ENCODE results near the gene PRKCB.

The PRKCB gene

GRCh38 chr16:23981429-23982399 is 145.9 kb downstream of the PRKCB start:
- DNase-seq (ENCODE audit: insufficient read length) = no peak

GRCh38 chr16:23986455-23986854 is 150.7 kb downstream of the PRKCB start:
- TF ChIP-seq TAF1 (IDR thresholded peaks at IDR 0.05; ENCODE audit: borderline replicate concordance, low read depth, low read length) (no peak), POLR2AphosphoS5 (IDR thresholded peaks at IDR 0.05; ENCODE audit: low read depth, low read length) (no peak), POLR2A (IDR thresholded peaks at IDR 0.05; ENCODE audit: low read depth, low read length) (no peak)
- DNase-seq (ENCODE audit: insufficient read length) (no peak), FAIRE-seq (no peak)

More at GRCh38 chr16:23981429-23982399, 145.9 kb downstream of the PRKCB start:
- FAIRE-seq = no peak
- TF ChIP-seq POLR2AphosphoS5 (IDR thresholded peaks at IDR 0.05; ENCODE audit: low read depth, low read length) (no peak), TAF1 (IDR thresholded peaks at IDR 0.05; ENCODE audit: borderline replicate concordance, low read depth, low read length) (no peak), POLR2A (IDR thresholded peaks at IDR 0.05; ENCODE audit: low read depth, low read length) (no peak)

DNA sequence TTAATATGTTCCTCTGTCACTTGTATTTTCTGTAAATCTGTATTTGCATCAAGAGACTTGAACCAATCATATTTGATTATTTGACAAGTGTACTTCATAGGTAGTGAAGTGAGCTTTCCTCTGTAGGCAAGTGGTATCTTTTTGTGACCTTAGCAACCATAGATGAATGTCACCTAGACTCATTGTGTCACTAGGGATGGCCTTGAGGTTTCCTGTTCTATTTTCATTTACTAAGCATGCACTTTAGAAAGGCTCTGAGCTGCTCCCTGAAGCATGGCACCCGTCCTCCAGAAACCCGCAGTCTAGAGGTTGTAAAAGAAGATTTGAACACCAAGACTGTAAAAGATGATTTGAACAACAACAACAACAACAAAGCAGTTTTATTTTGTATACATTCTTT is 151.7 kb downstream of the PRKCB start:
- DNase-seq (ENCODE audit: insufficient read length) (peak; percentile 31), FAIRE-seq (peak; percentile 91)
- TF ChIP-seq TAF1 (IDR thresholded peaks at IDR 0.05; ENCODE audit: borderline replicate concordance, low read depth, low read length) (no peak), POLR2A (IDR thresholded peaks at IDR 0.05; ENCODE audit: low read depth, low read length) (no peak), POLR2AphosphoS5 (IDR thresholded peaks at IDR 0.05; ENCODE audit: low read depth, low read length) (no peak)

DNA sequence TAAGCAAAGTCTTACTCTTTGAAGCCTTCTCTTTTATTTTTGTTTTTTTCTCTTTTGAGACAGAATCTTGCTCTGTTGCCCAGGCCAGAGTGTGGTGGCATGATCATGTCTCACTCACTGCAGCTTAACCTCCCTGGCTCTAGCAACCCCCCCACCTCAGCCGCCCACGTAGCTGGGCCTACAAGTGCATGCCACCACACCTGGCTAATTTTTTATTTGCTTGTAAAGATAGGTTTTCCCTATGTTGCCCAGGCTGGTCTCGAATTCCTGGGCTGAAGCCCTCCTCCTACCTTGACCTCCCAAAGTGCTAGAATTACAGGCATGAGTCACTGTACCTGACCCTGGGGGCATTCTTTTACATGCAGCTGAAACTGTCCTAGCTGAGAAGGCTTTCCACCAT is 154.7 kb downstream of the PRKCB start:
- no peak for DNase-seq (ENCODE audit: insufficient read length)
- no peak for TF ChIP-seq TAF1 (IDR thresholded peaks at IDR 0.05; ENCODE audit: borderline replicate concordance, low read depth, low read length)
- no peak for TF ChIP-seq POLR2AphosphoS5 (IDR thresholded peaks at IDR 0.05; ENCODE audit: low read depth, low read length)
- TF ChIP-seq POLR2A (IDR thresholded peaks at IDR 0.05; ENCODE audit: low read depth, low read length) = no peak
- no peak for FAIRE-seq

DNA sequence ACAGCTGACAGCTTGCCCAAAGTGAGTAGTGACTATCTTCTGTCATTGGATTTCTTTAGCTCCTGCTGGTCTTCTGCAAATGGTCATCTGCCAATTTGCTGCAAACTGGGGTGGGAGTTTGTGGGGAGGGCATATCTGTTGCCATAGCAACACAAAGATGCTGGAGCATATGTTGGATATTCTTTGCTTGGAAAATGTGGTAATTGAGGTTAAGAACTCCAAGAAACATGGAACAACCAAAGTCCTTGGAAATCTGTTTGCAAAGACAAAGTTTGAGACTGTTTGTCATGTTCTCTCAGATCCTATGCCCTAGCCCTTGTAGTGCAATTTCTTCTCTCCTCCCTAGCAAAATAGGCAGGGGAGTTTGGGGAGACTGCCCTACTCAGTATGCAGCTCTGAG is 155.3 kb downstream of the PRKCB start:
- TF ChIP-seq TAF1 (IDR thresholded peaks at IDR 0.05; ENCODE audit: borderline replicate concordance, low read depth, low read length) (no peak), POLR2AphosphoS5 (IDR thresholded peaks at IDR 0.05; ENCODE audit: low read depth, low read length) (no peak), POLR2A (IDR thresholded peaks at IDR 0.05; ENCODE audit: low read depth, low read length) (no peak)
- FAIRE-seq (no peak), DNase-seq (ENCODE audit: insufficient read length) (no peak)

DNA sequence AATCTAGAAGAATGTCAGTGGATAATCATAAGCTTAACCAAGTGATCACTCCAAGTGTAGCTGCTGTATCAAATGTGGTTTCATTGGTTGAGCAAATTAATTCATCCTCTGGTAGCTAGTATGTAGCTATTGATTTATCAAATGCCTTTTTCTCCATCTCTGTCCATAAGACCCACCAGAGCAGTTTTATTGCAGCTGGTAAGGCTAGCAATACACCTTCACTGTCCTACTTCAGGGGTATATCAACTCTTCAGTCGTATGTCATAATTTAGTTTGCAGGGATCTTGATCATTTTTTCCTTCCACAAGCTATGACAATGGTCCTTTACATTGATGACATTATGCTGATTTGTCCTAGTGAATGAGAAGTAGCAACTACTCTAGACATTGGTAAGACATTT is 158.8 kb downstream of the PRKCB start:
- DNase-seq (ENCODE audit: insufficient read length) (no peak), FAIRE-seq (no peak)
- TF ChIP-seq TAF1 (IDR thresholded peaks at IDR 0.05; ENCODE audit: borderline replicate concordance, low read depth, low read length) (no peak), POLR2AphosphoS5 (IDR thresholded peaks at IDR 0.05; ENCODE audit: low read depth, low read length) (no peak), POLR2A (IDR thresholded peaks at IDR 0.05; ENCODE audit: low read depth, low read length) (no peak)

GRCh38 chr16:23996258-23996955 is 160.6 kb downstream of the PRKCB start:
- TF ChIP-seq POLR2AphosphoS5 (IDR thresholded peaks at IDR 0.05; ENCODE audit: low read depth, low read length) (no peak), TAF1 (IDR thresholded peaks at IDR 0.05; ENCODE audit: borderline replicate concordance, low read depth, low read length) (no peak), POLR2A (IDR thresholded peaks at IDR 0.05; ENCODE audit: low read depth, low read length) (no peak)
- FAIRE-seq (no peak), DNase-seq (ENCODE audit: insufficient read length) (no peak)

DNA sequence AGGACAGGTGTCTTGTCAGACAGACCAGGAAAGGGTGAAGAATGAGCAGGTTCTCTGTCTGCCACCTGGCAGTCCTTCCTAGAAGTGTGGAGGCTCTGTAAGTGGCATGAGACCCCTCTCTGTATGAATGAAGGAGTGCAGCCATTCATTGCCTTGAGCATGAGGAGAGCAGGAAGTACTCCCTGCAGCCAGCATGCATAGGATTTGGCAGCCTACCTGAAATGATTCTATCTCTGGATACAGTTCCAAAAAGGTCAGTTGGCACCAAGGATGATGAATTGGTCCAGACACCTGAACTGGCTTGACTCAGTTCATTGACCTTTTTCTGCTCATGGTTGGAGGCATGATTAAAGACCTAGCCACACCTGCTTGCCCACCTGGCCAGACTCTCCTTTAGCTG is 163.0 kb downstream of the PRKCB start:
- TF ChIP-seq POLR2A (IDR thresholded peaks at IDR 0.05; ENCODE audit: low read depth, low read length) (no peak), TAF1 (IDR thresholded peaks at IDR 0.05; ENCODE audit: borderline replicate concordance, low read depth, low read length) (no peak)
- no peak for DNase-seq (ENCODE audit: insufficient read length)
- FAIRE-seq = no peak

- DNase-seq (ENCODE audit: insufficient read length) (no peak), FAIRE-seq (peak; percentile 60)
- TF ChIP-seq TAF1 (IDR thresholded peaks at IDR 0.05; ENCODE audit: borderline replicate concordance, low read depth, low read length) (no peak), POLR2AphosphoS5 (IDR thresholded peaks at IDR 0.05; ENCODE audit: low read depth, low read length) (no peak; the same call in 1 of the 2 replicates), POLR2A (IDR thresholded peaks at IDR 0.05; ENCODE audit: low read depth, low read length) (no peak)
Measured at GRCh38 chr16:23999663-24000062, 163.9 kb downstream of the PRKCB start.

- TF ChIP-seq POLR2AphosphoS5 (IDR thresholded peaks at IDR 0.05; ENCODE audit: low read depth, low read length) = no peak
- DNase-seq (ENCODE audit: insufficient read length) (no peak), FAIRE-seq (no peak)
Measured at GRCh38 chr16:24001710-24002109, 165.9 kb downstream of the PRKCB start.

DNA sequence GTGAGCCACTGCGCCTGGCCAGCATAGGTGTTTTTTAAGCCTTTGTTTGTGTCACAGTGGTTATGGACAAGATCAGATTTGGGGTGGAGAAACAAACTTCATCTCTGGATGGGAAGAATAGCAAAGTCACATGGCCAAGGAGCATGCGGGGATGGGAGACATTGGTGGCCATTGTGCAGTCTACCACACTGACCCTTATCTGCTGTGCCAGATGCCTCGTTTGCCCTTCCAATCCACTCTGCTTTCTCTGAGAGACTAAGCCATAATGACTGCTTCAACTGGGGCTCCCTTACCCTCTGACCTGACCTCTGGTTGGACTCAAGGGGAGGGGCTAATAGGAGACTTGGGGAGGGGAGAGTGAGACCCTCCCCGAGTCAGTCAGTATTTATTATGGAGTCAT is 166.8 kb downstream of the PRKCB start:
- DNase-seq (ENCODE audit: insufficient read length) (no peak), FAIRE-seq (peak; percentile 5)
- TF ChIP-seq TAF1 (IDR thresholded peaks at IDR 0.05; ENCODE audit: borderline replicate concordance, low read depth, low read length) (no peak), POLR2AphosphoS5 (IDR thresholded peaks at IDR 0.05; ENCODE audit: low read depth, low read length) (no peak), POLR2A (IDR thresholded peaks at IDR 0.05; ENCODE audit: low read depth, low read length) (no peak)

DNA sequence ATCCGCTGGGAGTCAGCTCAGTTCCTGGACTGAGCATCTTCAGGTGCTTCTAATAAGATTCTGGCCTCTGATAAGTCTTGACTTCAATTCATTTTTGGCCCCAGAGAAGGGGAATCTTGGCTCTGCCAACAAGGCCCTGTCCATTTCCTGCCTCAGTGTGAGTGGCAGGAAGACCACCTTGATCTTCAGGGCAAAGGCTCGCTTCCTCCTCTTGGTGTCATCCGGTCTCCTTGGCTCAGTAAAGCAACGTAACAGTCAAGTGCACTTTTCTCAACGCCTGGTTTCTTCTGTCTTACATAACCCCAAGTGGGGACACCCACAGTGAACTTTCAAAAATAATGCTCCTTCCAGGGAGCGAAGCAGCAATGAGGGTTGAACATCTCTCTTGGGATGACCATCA is 169.8 kb downstream of the PRKCB start:
- peak; percentile 21 for FAIRE-seq
- TF ChIP-seq POLR2AphosphoS5 (IDR thresholded peaks at IDR 0.05; ENCODE audit: low read depth, low read length) (no peak), TAF1 (IDR thresholded peaks at IDR 0.05; ENCODE audit: borderline replicate concordance, low read depth, low read length) (no peak), POLR2A (IDR thresholded peaks at IDR 0.05; ENCODE audit: low read depth, low read length) (no peak)
- DNase-seq (ENCODE audit: insufficient read length) = no peak
